C4-2B (cell line): Measurements from ENCODE around the gene FBXL4.
A peak's percentile ranks its signal among the peaks of the same experiment; 100 is the strongest.

Experiments
- H3K27ac ChIP-seq: fragments of 450-650 bp; 2 replicates; pipeline ENCODE4 v1.5.1; 2017
- CTCF ChIP-seq: fragments of 450-650 bp; conservative IDR thresholded peaks from 2 replicates; pipeline ENCODE4 v1.5.1; 2017; ENCODE audit warnings: mild to moderate bottlenecking
- ZFX ChIP-seq: fragments of 450-650 bp; IDR thresholded peaks from 2 replicates; pipeline ENCODE4 v1.6.1; 2017

Gene FBXL4

GRCh38 chr6:98946266-98946878, 1.4 kb downstream of the FBXL4 start:
- TF ChIP-seq CTCF: no peak
- no peak for TF ChIP-seq ZFX
- H3K27ac ChIP-seq: no peak overlapping the region

- no peak for TF ChIP-seq CTCF
- no peak for TF ChIP-seq ZFX
- no peak overlapping the region for H3K27ac ChIP-seq
Measured at GRCh38 chr6:98945311-98946115, 2.2 kb downstream of the FBXL4 start.

GRCh38 chr6:98944598-98945081, 3.1 kb downstream of the FBXL4 start:
- no peak overlapping the region for H3K27ac ChIP-seq

GRCh38 chr6:98944168-98944567, 3.6 kb downstream of the FBXL4 start:
- TF ChIP-seq ZFX (no peak), CTCF (no peak)
- H3K27ac ChIP-seq: no peak overlapping the region

More at GRCh38 chr6:98944598-98945081, 3.1 kb downstream of the FBXL4 start:
- no peak for TF ChIP-seq CTCF
- TF ChIP-seq ZFX: no peak

GRCh38 chr6:98942263-98942803, 5.4 kb downstream of the FBXL4 start:
- TF ChIP-seq CTCF (peak; percentile 18), ZFX (no peak)
- H3K27ac ChIP-seq: no peak overlapping the region

DNA sequence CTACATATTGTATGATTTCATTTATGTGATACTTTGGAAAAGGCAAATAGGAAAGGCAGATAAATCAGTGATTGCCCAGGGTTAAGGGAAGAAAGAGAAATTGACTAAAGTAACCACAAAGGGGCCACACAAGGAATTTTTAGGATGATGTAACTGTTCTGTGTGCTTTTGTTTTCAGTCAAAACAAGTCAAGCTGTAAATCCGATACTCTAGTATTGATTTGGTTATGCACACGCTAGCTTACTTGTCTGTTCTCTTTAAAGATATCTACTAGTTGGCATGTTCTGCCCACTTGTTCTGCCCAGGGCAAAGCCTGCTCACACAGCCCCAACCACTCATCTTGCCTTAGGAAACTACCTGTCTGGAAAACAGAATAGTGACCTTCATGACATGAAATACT, 6.4 kb downstream of the FBXL4 start:
- no peak overlapping the region for H3K27ac ChIP-seq
- no peak for TF ChIP-seq ZFX
- no peak for TF ChIP-seq CTCF

DNA sequence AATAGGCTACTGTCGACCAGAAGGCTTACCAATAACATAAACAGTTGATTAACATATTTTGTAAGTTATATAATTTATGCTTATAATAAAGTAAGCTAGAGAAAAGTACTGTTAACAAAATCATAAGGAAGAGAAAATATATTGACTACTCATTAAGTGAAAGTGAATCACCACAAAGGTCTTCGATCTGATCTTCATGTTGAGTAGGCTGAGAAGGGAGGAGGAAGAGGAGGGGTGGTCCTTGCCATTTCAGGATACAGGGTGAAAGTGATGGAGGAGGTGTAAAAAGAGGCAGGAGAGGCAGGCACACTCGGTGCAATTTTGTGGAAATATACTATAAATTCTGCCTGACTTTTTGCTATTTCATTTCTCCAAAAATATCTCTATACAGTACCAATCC, 10.4 kb downstream of the FBXL4 start:
- TF ChIP-seq ZFX (no peak), CTCF (no peak)
- no peak overlapping the region for H3K27ac ChIP-seq
